Omental fat pad (tissue), 4 donors: ENCODE results near the gene GPR150. TPM values are rescaled to one million over a fixed set of nuclear protein-coding genes. Genes with fewer than 3 reads are reported as not detected.

Source experiments
- ATAC-seq: fragments of 150-250 bp; one replicate; pipeline ENCODE4 v1.9.1; 2016; ENCODE audit warnings: mild to moderate bottlenecking, moderate library complexity; ENCODE audit not compliant: low FRiP score
- DNase-seq: peaks from one replicate; pipeline ENCODE4 v3.0.0-alpha.2; 2019; ENCODE audit warnings: low spot score
- CTCF ChIP-seq, 3 donors: fragments of 450-650 bp; IDR thresholded peaks; one replicate each; pipeline ENCODE4 v1.5.1; 2016 to 2017; ENCODE audit warnings: antibody characterized with exemption in 3 of 3, mild to moderate bottlenecking in 3 of 3, moderate library complexity in 2 of 3
- total RNA-seq, 4 donors: library from RNA; depleted of rRNA; stranded (reverse); fragments of >200 nt; gene quantifications; one replicate each; pipeline ENCODE4 v1.1.0, GENCODE V29; 2016

GPR150 gene
- total RNA-seq, 4 donors from 2014 or later = 0.19 to 0.95 (median 0.24) TPM; not detected in 1

GRCh38 chr5:95670568-95670967 is 50.7 kb downstream of the GPR150 start:
- no peak for TF ChIP-seq CTCF (IDR thresholded peaks at IDR 0.05)
- ATAC-seq (no peak), DNase-seq (no peak)

Other genes starting within 250 kb of the GPR150 start
- gene FAM81B, start 228.7 kb upstream of the GPR150 start, total RNA-seq = 1 to 10 TPM in 1 of 4 donors, not detected in 3; 8.8 TPM
- gene SKIC3, start 65.1 kb upstream of the GPR150 start, total RNA-seq = 10 to 100 TPM; 54.0 to 85.3 (median 61.6) TPM
- 1 to 10 TPM; 3.0 to 9.5 (median 6.1) TPM for gene ARSK, start 65.0 kb upstream of the GPR150 start, total RNA-seq
- gene RFESD, start 26.7 kb downstream of the GPR150 start, total RNA-seq = 1 to 10 TPM in 3 of 4 donors, under 1 TPM in 1; 0.88 to 1.6 (median 1.2) TPM
- gene SPATA9, start 62.9 kb downstream of the GPR150 start, total RNA-seq = 1 to 10 TPM in 2 of 4 donors, under 1 TPM in 2; 0.84 to 2.4 (median 1.4) TPM
- 100 to 1,000 TPM; 109 to 245 (median 183) TPM for gene RHOBTB3, start 111.2 kb downstream of the GPR150 start, total RNA-seq
- 100 to 1,000 TPM in 2 of 4 donors, 10 to 100 TPM in 2; 67.2 to 173 (median 111) TPM for gene GLRX, start 202.6 kb downstream of the GPR150 start, total RNA-seq